DMS153 treated with DMSO at 0.1 percent for 48 hours (cell line): ENCODE results near the gene PUM1.
"Not testable (repeated sequence)": the region's sequence is repeated elsewhere in the genome, so short reads cannot be mapped to it uniquely, and the experiment has no call there.

Experiments used
- DNase-seq: peaks from one replicate; lab custom pipeline; 2025; ENCODE audit not compliant: unreplicated experiment; lab: John Stamatoyannopoulos, UW

PUM1 gene

DNA sequence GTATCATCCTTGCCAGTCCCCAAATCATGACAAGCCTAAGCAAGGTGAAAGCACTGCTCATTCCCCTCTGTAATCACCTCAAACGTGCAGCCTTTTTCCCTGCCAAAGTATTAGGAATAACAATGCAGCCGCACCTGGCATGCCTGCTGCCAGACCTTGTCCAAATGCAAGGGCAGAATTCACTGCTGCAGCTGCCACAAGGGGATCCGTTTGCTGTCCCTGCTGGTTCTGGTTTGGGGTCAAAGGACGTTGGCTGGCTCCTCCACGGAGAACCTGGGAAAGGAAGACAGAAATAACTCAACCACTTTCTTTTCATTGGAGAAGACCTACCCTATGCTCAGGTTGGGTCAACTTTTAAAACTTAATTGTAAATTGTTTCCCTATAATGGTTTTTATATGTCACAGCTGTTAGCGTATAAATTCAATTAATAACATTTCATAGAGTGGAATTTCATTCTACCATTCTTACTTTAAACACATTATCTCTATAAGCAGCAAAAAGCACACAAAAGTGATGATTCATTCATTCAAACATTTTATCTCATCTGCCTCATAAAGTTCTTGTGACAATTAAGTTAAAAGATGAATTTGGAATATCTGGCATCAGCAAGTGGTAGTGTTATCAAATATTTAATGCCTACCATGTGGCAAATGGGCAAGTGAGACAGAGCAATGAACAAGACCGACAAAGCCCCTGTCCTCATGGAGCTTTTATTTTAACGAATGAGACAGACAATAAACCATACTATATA lies 97.1 kb downstream of the PUM1 start:
- no peak for DNase-seq

- peak; percentile 59 for DNase-seq
Measured at GRCh38 chr1:30966690-30967369, 98.7 kb downstream of the PUM1 start.

GRCh38 chr1:30965924-30966599 lies 99.5 kb downstream of the PUM1 start:
- DNase-seq = no peak

- DNase-seq = no peak
Measured at GRCh38 chr1:30964706-30965105, 100.8 kb downstream of the PUM1 start.

GRCh38 chr1:30962609-30963508 lies 102.7 kb downstream of the PUM1 start:
- no peak for DNase-seq

DNA sequence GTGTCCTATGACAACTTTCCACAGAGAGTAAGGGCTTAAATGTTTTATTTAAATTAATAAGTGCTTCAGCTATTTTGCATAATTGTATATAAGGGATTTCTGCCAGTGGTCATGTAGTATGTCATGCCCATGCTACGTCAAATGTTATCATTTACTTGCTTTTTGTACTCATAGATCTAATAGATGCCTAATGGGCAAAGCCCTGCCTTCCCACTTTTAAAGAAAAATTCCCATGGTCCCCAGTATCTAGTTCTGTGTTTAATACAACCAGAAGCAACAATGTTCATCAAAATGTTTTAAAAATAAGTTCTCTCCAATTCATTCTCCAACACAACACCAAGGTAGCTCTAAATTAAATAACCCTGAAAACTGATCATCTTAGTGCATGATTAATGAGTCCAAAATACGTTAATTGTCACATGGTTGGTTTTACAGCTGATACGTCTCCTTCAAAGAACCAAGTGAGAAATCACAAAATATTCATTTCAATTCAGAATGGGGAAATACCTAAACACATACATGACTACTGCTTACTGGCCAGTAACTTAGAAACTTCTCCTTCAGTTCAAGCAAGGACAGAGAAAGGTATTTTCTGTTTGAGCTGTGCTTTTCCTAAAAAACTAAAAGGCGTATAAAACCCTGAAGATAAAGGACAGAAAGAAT lies 107.8 kb downstream of the PUM1 start:
- no peak for DNase-seq

DNA sequence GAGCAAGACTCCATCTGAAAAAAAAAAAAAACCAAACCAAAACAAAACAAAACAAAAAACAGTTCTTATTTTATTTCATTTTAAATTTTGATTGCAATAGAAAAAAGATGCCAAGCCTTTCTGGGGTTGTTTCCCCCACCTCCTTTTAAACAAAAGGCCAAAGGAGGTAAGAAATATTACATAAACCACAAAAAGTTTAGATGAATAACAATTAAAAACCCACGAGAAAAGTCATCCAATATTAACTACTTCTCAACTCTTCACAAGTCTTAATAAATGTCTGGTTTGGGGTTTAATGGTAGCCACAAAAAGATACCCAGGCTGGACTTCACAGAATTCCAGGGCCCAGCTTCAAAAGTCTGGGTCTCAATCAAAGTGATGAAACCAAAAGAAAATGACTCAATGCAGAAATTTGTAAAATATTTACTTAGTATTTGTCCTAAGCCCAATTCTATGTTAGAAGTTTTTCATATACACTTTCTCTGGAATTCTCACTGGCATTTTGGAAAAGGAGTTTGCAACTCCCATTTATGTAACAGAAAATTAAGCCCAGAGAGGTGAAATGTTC lies 110.0 kb downstream of the PUM1 start:
- no peak for DNase-seq

GRCh38 chr1:30953685-30954084 lies 111.8 kb downstream of the PUM1 start:
- DNase-seq = no peak

DNA sequence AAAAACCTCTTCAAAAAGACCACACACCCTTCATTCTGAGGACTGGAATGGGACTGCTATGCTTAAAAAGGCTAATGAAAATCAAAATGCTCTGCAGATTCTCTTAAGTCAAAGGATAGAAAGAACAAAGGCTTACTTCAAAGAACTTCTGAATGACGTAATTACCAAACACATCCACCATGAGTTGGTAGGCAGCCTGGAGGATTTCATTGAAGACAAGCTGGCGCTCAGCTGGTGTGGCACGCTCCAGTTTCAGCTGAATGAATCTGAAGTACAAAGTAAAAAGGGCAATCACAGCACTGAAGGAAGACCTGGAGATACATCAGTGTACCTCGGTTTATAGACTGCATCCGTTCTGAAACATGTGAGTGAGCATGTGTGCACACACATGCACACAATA lies 113.4 kb downstream of the PUM1 start:
- no peak for DNase-seq

- no peak for DNase-seq
Measured at GRCh38 chr1:30950700-30951099, 114.8 kb downstream of the PUM1 start.

DNA sequence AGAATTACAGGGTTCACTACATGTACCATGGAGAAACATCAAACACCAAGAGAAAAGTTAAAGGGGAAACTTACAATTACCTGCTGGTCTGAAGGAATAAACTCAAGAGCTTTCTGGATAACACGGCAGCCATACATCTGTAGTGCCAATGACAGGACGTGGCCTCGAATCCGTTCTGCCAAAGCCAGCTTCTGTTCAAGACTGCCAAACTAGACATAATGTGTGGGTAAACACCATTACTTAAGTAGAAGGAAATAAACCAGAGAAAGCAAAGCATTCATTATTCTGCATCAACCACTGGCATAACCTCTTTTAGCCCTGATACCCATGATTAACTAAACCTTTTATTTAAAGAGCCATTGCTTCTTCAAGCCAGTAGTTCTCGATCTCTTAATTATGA lies 115.5 kb downstream of the PUM1 start:
- DNase-seq = no peak

DNA sequence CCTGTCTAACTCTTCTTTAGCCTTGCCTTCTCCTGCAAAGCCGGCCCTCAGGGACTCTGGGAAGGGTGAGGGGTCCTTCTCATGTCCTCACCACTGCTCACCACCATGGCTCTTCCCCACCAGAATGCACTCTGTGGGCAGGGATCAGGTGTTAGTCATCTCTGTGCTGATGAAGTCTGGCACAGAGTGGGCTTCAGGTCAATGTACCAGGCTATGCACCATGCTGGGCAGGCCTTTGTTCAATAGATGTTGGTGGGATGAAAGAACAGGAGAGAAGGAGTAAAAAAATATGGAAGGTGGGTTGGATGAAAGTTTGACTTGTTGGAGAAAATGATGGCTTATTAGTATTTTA lies 116.1 kb downstream of the PUM1 start:
- DNase-seq = not testable (repeated sequence)

- not testable (repeated sequence) for DNase-seq
Measured at GRCh38 chr1:30948813-30949486, 116.6 kb downstream of the PUM1 start.

GRCh38 chr1:30948278-30948677 lies 117.2 kb downstream of the PUM1 start:
- no peak for DNase-seq

GRCh38 chr1:30947212-30947611 lies 118.3 kb downstream of the PUM1 start:
- DNase-seq = no peak

DNA sequence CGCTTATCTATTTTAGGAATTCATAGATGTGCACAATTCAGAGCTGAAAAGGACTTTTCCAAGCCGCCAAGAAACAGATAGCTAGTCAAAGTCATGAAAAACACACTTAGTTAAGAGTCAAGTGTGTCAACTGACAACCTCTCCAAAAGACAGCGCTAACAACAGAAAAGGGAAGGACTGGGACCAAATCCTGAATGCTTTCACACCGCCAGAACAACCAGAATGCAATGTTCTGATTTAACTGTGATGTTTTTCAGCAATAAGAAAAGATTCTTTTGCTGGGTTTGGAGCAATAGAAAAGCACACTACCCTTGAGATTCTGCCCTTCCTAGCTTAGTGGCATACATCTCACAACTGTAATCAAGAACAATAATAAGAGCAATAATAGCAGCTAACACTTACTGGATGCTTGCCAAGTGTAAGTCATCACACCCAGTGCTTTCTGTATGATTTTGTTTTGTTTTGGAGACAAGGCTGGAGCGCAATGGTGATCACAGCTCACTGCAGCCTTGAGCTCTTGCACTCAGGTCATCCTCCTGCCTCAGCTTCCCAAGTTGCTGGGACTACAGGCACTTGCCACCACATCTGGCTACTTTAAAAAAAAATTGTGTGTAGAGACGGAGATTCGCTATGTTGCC lies 123.1 kb downstream of the PUM1 start:
- DNase-seq = no peak

DNA sequence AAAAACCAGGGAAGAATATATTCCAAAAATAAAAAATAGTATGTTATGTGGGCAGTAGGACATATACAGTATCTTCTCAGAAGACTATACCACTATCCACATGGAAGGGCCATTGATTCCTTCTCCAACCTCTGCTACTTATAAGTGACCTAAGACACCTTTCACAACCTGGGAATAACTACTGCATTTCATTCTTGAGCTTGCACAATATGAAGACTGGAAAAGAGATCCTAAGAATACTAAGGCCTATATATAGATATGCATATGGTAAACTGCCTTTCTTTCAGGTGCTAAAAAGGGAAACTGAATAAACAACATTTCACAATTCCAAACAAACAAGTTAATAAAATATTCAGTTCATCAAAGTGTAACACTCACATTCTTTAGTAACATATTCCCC lies 125.0 kb downstream of the PUM1 start:
- no peak for DNase-seq

DNA sequence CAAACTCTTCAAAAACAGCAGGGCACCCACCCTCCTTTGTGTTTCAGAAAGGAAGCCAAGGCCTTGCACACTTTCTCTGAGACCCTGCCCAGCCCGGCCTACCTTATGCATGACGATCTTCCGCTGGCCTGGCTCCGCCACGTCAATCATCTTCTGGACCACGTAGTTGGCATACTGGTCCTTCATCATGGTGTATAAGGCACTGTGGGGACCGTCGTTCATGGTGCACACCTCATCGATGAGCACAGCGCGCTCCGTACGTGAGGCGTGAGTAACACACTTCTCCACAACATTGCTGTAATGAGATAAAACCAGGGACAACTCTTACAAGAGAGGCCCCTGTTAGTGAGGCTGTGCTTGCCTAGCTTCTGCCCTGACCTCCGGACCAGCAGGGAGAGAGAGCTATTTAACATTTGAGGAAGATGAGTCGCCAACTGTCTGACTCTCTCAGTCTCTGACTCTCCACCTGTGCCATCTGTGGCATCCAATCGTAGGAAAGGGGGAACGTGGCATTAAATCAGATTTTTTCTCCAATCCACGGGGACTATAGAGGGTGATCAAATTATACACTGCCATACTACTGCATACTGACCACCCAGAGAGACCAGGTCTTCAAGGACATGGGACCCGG lies 128.9 kb downstream of the PUM1 start:
- no peak for DNase-seq

GRCh38 chr1:30935758-30936157 lies 129.8 kb downstream of the PUM1 start:
- DNase-seq = not testable (repeated sequence)
